Measurements from ENCODE around the gene LNX2.
"Not testable (repeated sequence)": the region's sequence is repeated elsewhere in the genome, so short reads cannot be mapped to it uniquely, and the experiment has no call there.

The LNX2 gene

GRCh38 chr13:27631665-27632064 is 11.3 kb upstream of the LNX2 start:
- H3K4me1 Mint-ChIP-seq, result no peaks in the 10 kb centered on the region
- TF ChIP-seq CTCF (IDR thresholded peaks at IDR 0.05), result no peak
- H3K27ac Mint-ChIP-seq, result no peak overlapping the region
- H3K36me3 Mint-ChIP-seq (ENCODE audit: low read depth), result peaks cover 43% of the 10 kb centered on the region
- no peaks in the 10 kb centered on the region for H3K9me3 Mint-ChIP-seq
- no peaks in the 10 kb centered on the region for H3K27me3 Mint-ChIP-seq (ENCODE audit: low read depth, poor library complexity)
- no peak for DNase-seq
- H3K4me3 Mint-ChIP-seq, result no peak overlapping the region

GRCh38 chr13:27631156-27631555 is 10.8 kb upstream of the LNX2 start:
- Mint-ChIP-seq H3K9me3 (no peaks in the 10 kb centered on the region), H3K4me3 (no peak overlapping the region), H3K36me3 (ENCODE audit: low read depth) (peaks cover 46% of the 10 kb centered on the region), H3K4me1 (no peaks in the 10 kb centered on the region), H3K27ac (peak overlapping the region; percentile 36), H3K27me3 (ENCODE audit: low read depth, poor library complexity) (no peaks in the 10 kb centered on the region)
- no peak for TF ChIP-seq CTCF (IDR thresholded peaks at IDR 0.05)
- DNase-seq, result no peak

GRCh38 chr13:27628766-27629165 is 8.4 kb upstream of the LNX2 start:
- not testable (repeated sequence) for DNase-seq; H3K4me3 Mint-ChIP-seq; H3K27ac Mint-ChIP-seq; H3K27me3 Mint-ChIP-seq (ENCODE audit: low read depth, poor library complexity); H3K9me3 Mint-ChIP-seq
- peaks cover 11% of the 10 kb centered on the region for H3K4me1 Mint-ChIP-seq
- peaks cover 70% of the 10 kb centered on the region for H3K36me3 Mint-ChIP-seq (ENCODE audit: low read depth)

- no peak for DNase-seq
- no peaks in the 10 kb centered on the region for H3K9me3 Mint-ChIP-seq
- H3K4me1 Mint-ChIP-seq, result peaks cover 18% of the 10 kb centered on the region
- H3K27ac Mint-ChIP-seq, result peak overlapping the region; percentile 30
- peaks cover 2% of the 10 kb centered on the region for H3K27me3 Mint-ChIP-seq (ENCODE audit: low read depth, poor library complexity)
- no peak for TF ChIP-seq CTCF (IDR thresholded peaks at IDR 0.05)
- peaks cover 76% of the 10 kb centered on the region for H3K36me3 Mint-ChIP-seq (ENCODE audit: low read depth)
- no peak overlapping the region for H3K4me3 Mint-ChIP-seq
Measured at GRCh38 chr13:27628081-27628480, 7.8 kb upstream of the LNX2 start.

- peaks cover 76% of the 10 kb centered on the region for H3K36me3 Mint-ChIP-seq (ENCODE audit: low read depth)
- H3K27ac Mint-ChIP-seq, result peak overlapping the region; percentile 46
- no peaks in the 10 kb centered on the region for H3K9me3 Mint-ChIP-seq
- peaks cover 2% of the 10 kb centered on the region for H3K27me3 Mint-ChIP-seq (ENCODE audit: low read depth, poor library complexity)
- TF ChIP-seq CTCF (IDR thresholded peaks at IDR 0.05), result no peak
- H3K4me1 Mint-ChIP-seq, result peaks cover 25% of the 10 kb centered on the region
- DNase-seq, result no peak
- H3K4me3 Mint-ChIP-seq, result no peak overlapping the region
Measured at GRCh38 chr13:27627380-27627779, 7.1 kb upstream of the LNX2 start.

- Mint-ChIP-seq H3K27ac (no peak overlapping the region), H3K4me3 (no peak overlapping the region), H3K36me3 (ENCODE audit: low read depth) (peaks cover 67% of the 10 kb centered on the region), H3K4me1 (peaks cover 29% of the 10 kb centered on the region), H3K9me3 (no peaks in the 10 kb centered on the region), H3K27me3 (ENCODE audit: low read depth, poor library complexity) (peaks cover 2% of the 10 kb centered on the region)
- no peak for DNase-seq
- no peak for TF ChIP-seq CTCF (IDR thresholded peaks at IDR 0.05)
Measured at GRCh38 chr13:27625839-27626238, 5.5 kb upstream of the LNX2 start.
